Thyroid gland (tissue), 4 donors: ENCODE data around the gene CNTNAP5.

Source experiments
- POLR2A ChIP-seq, 2 donors: fragments of 450-650 bp; IDR thresholded peaks; one replicate each; pipeline ENCODE4 v1.6.1; 2017; ENCODE audit warnings: antibody characterized with exemption in 2 of 2, mild to moderate bottlenecking in 2 of 2, moderate library complexity in 1 of 2
- TF ChIP-seq, protein P1 (sequence below), 6 experiments: fragments of 200-600 bp in 3 of 6; fragments of 450-650 bp in 3 of 6; sonication (generic) in 3 of 6; IDR thresholded peaks; one replicate each; pipeline ENCODE4 v1.5.1; 2016 to 2019; ENCODE audit warnings: antibody characterized with exemption in 6 of 6, mild to moderate bottlenecking in 2 of 6, inconsistent platforms in 1 of 6, moderate library complexity in 1 of 6

DNA sequence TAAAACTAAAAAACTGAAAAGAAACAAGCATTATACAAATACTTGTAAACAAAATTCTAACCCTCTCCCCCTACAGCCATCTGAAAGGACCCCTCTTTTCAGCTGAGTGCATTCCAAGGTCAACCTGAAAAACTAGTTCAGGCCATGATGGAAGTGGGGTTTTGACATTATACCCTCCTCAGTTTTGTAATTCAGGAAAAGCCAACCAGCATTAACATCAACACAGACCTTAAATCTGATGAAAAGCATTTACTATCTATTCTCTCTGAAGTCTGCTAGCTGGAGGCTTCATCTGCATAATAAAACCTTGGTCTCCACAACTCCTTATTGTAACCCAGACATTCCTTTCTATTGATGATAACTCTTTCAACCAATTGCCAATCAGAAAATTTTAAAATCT lies 302.2 kb downstream of the CNTNAP5 start:
- TF ChIP-seq, protein P1, sequence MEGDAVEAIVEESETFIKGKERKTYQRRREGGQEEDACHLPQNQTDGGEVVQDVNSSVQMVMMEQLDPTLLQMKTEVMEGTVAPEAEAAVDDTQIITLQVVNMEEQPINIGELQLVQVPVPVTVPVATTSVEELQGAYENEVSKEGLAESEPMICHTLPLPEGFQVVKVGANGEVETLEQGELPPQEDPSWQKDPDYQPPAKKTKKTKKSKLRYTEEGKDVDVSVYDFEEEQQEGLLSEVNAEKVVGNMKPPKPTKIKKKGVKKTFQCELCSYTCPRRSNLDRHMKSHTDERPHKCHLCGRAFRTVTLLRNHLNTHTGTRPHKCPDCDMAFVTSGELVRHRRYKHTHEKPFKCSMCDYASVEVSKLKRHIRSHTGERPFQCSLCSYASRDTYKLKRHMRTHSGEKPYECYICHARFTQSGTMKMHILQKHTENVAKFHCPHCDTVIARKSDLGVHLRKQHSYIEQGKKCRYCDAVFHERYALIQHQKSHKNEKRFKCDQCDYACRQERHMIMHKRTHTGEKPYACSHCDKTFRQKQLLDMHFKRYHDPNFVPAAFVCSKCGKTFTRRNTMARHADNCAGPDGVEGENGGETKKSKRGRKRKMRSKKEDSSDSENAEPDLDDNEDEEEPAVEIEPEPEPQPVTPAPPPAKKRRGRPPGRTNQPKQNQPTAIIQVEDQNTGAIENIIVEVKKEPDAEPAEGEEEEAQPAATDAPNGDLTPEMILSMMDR (IDR thresholded peaks at IDR 0.05), result no peak
- no peak for TF ChIP-seq POLR2A (IDR thresholded peaks at IDR 0.05)
